Neural crest cell (in vitro differentiated cells): Measurements from ENCODE around the gene FXYD5. TPM values are rescaled to one million over a fixed set of nuclear protein-coding genes. Genes with fewer than 3 reads are reported as not detected.

Experiments
- DNase-seq: peaks from one replicate; pipeline ENCODE4 v3.0.0; 2021; ENCODE audit warnings: low read depth, mixed read lengths, low spot score
- H3K27ac Mint-ChIP-seq: one replicate; pipeline ENCODE4 v1.8.0; 2021; ENCODE audit warnings: mild to moderate bottlenecking, mixed read lengths; ENCODE audit not compliant: unreplicated experiment
- H3K27me3 Mint-ChIP-seq: 2 replicates; pipeline ENCODE4 v1.8.0; 2021; ENCODE audit warnings: low read depth, mild to moderate bottlenecking, mixed read lengths
- H3K36me3 Mint-ChIP-seq: 2 replicates; pipeline ENCODE4 v1.8.0; 2021; ENCODE audit warnings: low read depth, mild to moderate bottlenecking, mixed read lengths
- H3K4me1 Mint-ChIP-seq: 2 replicates; pipeline ENCODE4 v1.8.0; 2021; ENCODE audit warnings: mixed read lengths
- H3K4me3 Mint-ChIP-seq: one replicate; pipeline ENCODE4 v1.8.0; 2021; ENCODE audit warnings: mild to moderate bottlenecking, mixed read lengths
- H3K9me3 Mint-ChIP-seq: 2 replicates; pipeline ENCODE4 v1.8.0; 2021; ENCODE audit warnings: mixed read lengths
- CTCF ChIP-seq: fragments of 200-600 bp; sonication (generic); conservative IDR thresholded peaks from 2 replicates; pipeline ENCODE4 v1.5.0; 2021; ENCODE audit warnings: antibody characterized with exemption, mild to moderate bottlenecking
- total RNA-seq: library from RNA; stranded (reverse); gene quantifications from 2 replicates; pipeline ENCODE4 v1.2.1, GENCODE V29; 2021

Gene FXYD5
- total RNA-seq, 1 donor from 2014 or later = 13.3 TPM

- Mint-ChIP-seq H3K4me3 (no peak overlapping the region), H3K36me3 (no peaks in the 10 kb centered on the region), H3K4me1 (peaks cover 6% of the 10 kb centered on the region), H3K9me3 (no peaks in the 10 kb centered on the region), H3K27ac (no peak overlapping the region), H3K27me3 (no peaks in the 10 kb centered on the region)
- no peak for TF ChIP-seq CTCF
- DNase-seq = no peak
These were observed 52.9 kb downstream of the FXYD5 start for GRCh38 chr19:35207391-35207871.

DNA sequence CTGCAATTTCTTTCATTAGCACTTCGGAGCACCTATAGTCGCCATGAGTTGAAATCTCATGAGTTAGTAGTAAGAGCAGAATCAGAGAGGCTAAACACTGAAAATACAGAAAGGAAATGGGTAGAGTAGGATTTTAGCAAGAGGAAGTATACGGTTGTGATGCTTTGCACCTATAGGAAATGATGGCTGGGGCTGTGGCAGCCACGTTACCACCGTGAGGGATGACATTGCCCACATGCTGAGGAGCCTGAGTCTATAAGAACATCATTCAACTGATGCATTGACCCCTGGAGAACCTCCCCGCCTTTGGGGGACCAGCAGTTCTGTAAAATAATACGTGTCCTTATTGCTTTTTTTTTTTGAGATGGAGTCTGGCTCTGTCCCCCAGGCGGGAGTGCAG, 53.6 kb downstream of the FXYD5 start:
- Mint-ChIP-seq H3K4me3 (no peak overlapping the region), H3K36me3 (no peaks in the 10 kb centered on the region), H3K9me3 (no peaks in the 10 kb centered on the region), H3K27me3 (no peaks in the 10 kb centered on the region), H3K27ac (peak overlapping the region; percentile 8), H3K4me1 (peaks cover 3% of the 10 kb centered on the region)
- no peak for DNase-seq
- no peak for TF ChIP-seq CTCF

- Mint-ChIP-seq H3K9me3 (no peaks in the 10 kb centered on the region), H3K4me1 (no peaks in the 10 kb centered on the region), H3K4me3 (no peak overlapping the region), H3K27me3 (no peaks in the 10 kb centered on the region), H3K36me3 (no peaks in the 10 kb centered on the region), H3K27ac (no peak overlapping the region)
- no peak for DNase-seq
- no peak for TF ChIP-seq CTCF
These were observed 55.1 kb downstream of the FXYD5 start for GRCh38 chr19:35209646-35210045.

DNA sequence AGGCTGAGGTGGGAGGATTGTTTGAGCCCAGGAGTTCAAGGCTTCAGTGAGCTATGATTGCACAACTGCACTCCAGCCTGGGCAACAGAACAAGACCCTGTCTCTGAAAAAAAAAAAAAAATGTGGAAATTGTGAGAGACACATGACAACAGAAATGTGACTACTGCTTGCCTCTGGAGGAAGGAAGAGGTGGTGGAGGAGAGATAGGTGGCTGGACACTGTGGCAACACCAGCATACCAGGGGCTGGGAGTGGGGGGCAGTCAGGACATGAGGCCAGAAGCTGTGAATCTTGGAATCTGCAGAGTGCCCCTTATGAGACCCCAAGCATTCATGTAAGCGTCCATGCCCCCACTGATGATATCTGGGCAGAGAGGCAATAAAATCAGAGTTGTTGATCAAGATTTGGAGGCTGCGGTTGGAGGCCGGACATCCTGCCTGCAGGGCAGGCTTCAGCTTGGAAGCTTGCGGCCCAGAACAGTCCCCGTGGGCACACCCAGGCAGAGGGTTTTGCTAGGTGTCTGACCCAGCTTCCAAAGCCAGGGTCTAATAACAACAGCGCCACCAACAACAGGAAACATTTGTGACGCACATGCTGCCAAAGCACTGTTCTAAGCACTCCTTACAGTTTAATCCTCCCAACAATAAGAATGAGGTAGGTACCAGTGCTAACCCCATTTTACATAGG, 57.2 kb downstream of the FXYD5 start:
- no peak for DNase-seq
- Mint-ChIP-seq H3K9me3 (peaks cover 2% of the 10 kb centered on the region), H3K27me3 (no peaks in the 10 kb centered on the region), H3K4me3 (no peak overlapping the region), H3K27ac (no peak overlapping the region), H3K4me1 (no peaks in the 10 kb centered on the region), H3K36me3 (no peaks in the 10 kb centered on the region)
- TF ChIP-seq CTCF = no peak

DNA sequence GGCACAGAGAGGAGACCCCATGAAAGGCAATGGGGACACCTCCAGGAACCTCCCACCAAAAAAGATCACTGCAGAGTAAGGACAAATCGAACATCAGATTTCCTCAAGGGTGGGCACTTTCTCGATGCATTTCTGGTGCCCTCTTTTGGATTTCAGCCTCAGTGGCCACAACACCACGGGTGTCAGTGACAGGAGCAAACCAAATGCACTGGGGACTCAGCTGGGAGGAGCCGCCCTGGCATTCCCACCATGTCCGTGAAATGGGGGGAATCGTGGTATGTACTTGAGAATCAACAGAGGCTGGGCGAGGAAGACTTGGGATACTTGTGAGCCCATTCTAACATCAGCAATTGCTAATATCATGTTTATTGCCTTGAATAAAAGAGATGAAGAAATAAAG, 57.7 kb downstream of the FXYD5 start:
- H3K4me1 Mint-ChIP-seq = no peaks in the 10 kb centered on the region
- H3K36me3 Mint-ChIP-seq = no peaks in the 10 kb centered on the region
- H3K27me3 Mint-ChIP-seq = no peaks in the 10 kb centered on the region
- no peak overlapping the region for H3K4me3 Mint-ChIP-seq
- peaks cover 3% of the 10 kb centered on the region for H3K9me3 Mint-ChIP-seq
- H3K27ac Mint-ChIP-seq = no peak overlapping the region
- DNase-seq = no peak
- no peak for TF ChIP-seq CTCF
